Posterior cingulate gyrus (tissue), 11 donors: ENCODE results near the gene EML6.
"Not testable (repeated sequence)": the region's sequence is repeated elsewhere in the genome, so short reads cannot be mapped to it uniquely, and the experiment has no call there.

Experiments used
- DNase-seq, 10 donors: peaks; one replicate each; pipeline versions ENCODE4 v3.0.0 to v3.0.0-alpha.2; 2020 to 2021; ENCODE audit warnings: mixed read lengths in 3 of 10
- intact Hi-C: fragments of 100-400 bp; cut with DNase I; formaldehyde crosslinking; loops from one replicate; pipeline ENCODE4 v1.15.1; 2023

Gene EML6

DNA sequence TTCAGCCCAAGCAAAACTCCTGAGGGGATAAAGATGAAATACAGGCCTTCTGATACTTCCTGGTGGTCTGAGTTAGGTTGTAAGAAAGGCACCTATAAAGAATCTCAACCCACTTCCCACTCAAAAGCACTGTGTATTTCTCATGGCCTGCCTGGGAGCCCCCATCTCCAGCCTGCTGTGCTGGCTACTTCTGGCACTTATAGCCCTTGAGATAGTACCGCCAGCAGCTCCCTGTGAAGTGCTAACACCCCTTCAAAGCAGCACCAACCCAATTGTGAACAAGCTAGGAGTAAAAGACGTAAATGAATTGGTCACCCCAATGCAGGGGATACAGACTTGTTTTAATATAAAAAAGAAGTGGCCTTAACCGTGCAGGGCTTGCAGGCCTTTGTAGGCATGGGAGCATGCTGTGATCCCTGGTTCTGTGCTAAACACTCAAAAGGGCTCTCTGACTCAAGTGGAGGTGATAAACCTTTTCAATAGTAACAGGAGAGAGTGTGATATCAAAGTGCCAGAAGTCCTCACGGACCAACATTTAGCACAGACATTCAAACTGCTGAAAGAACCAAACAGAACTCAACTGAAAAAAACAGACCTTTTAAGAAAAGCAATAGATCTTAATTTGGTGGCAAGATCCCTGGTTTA is 246.0 kb downstream of the EML6 start:
- DNase-seq, result no peak
- intact Hi-C loops, result no loop called here

- peak in 1 of 10 donors; percentile 81 for DNase-seq
- intact Hi-C loops, result no loop called here
Observed at GRCh38 chr2:54969940-54970338, 246.5 kb downstream of the EML6 start.

DNA sequence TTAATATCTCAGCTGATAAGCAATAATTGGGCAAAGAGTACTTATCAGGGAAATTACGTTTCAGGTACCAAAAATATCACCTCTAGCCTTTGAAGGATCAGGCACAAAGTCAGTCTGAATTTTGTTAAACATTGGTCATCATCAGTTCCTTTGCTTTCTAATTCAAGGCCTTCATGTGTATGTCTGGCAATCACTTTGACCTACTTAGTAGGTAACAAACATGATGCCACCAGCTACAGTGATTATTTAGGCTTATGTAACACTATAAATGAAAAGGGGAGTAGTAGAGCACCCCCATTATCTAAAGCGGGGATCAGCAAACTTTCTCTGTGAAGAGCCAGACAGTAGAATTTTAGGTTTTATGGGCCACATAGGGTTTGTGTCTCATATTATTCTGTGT is 251.7 kb downstream of the EML6 start:
- no peak for DNase-seq
- intact Hi-C loops, result no loop called here

GRCh38 chr2:54975598-54976492 is 252.4 kb downstream of the EML6 start:
- intact Hi-C loops, result no loop called here
- no peak for DNase-seq

DNA sequence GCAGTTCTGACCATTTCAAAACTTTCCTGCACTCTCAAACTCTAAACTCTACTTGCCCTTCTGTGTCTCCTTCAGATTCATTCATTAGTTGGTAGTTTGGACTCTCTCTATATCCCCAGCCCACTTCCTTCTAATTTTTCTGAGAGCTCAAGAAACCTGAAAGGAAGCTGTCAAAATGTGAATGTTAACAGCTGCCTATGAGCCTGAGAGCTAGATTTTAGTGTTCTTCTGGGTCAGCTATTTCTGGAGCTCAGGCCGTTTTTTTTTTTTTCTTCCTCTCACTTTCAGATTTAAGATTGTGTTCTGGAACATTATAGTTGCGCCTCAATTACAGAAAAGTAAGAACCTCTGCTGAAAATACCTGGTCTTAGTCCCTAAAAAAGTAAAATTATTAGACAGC is 253.7 kb downstream of the EML6 start:
- intact Hi-C loops, result no loop called here
- DNase-seq, result no peak

DNA sequence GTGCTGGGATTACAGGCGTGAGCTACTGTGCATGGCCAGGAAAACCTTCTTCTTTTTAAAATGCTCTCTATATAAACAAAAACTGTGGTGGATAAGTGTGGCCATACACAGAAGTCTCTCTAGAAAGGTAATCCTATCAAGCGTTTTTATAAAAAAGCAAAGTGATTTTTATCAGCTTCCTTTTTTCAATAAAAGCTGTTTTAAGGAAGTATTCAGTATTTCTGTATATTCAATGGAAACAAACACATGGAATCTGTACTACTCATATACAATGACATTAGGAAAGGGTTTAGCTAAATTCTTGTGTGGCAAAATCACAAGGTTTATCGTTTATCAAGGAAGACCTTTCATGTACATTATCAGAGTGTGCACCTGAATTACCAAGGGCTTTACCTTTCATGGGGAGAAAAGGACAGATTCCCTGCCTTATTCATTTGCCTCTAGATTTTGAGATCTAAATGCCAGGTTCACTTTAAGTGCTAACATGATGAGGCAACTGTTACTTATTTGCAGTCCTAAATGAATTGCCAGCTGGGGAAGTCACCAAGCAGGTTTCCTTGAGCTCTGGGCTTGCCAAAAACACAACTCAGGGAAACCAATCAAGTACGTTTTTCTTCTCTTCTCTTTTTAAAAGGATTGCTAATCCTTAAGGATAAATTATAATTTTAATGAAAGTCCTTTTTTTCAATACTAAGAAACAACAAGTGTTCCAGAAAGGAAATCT is 256.0 kb downstream of the EML6 start:
- no peak for DNase-seq
- intact Hi-C loops, result no loop called here

DNA sequence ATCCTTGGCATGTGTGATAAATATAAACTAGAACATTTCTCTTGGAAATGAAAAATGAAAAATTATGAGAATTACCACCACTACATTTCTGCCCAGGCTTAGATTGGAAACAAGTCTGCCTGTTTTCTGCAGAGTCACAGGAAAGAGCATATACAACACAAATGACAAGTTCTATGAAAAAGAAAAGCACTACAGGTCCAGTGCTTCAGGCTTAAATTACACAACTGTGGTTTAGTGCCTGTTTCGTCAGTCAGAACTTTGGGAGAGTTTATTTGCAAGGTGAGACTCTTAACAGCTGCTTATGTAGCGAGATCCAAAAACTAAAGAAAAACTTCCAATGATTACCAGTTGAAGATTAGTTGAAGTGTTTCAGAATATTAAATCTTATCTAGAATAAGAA is 257.9 kb downstream of the EML6 start:
- intact Hi-C loops, result no loop called here
- DNase-seq, result no peak

GRCh38 chr2:54983345-54984220 is 260.1 kb downstream of the EML6 start:
- DNase-seq, result no peak
- intact Hi-C loops, result no loop called here

- DNase-seq, result no peak
- intact Hi-C loops, result no loop called here
Observed at GRCh38 chr2:54984476-54984875, 261.0 kb downstream of the EML6 start.

DNA sequence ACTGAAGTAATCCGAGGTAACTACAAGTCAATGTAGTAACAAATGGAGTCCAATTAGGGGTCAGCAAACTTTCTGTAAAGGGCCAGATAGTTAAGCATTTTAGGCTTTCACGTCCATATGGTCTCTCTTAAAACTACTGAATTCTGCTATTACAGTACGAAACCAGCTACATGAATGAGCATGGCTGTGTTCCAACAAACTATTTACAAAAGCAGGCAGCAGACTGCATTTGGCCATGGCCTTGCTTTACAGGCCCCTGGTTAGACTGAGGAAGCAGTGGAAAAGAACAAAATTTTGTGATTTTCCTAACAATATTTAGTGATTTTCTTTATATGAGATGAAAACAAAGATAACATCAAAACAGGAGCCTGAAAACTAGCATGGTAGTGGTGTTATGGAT is 262.8 kb downstream of the EML6 start:
- DNase-seq, result no peak
- intact Hi-C loops, result no loop called here

DNA sequence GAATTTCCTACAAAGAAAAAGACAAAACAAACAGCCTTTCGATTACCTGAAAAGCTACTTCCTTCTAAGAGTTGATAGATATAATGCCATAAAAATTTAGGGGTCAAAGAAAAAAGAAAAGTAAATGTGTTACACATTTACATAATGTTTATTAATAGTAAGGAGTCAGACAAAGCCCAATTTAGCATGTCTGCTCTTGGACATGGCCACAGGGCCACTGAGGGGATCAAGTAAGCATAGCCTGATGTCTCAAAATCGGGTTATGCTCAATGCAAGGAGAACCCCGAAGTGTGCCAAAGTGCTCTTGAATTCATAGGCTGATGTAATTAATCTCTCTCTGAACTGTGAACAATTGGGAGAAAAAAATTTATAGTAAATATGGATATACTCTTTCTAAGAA is 265.1 kb downstream of the EML6 start:
- no peak for DNase-seq
- intact Hi-C loops, result no loop called here

DNA sequence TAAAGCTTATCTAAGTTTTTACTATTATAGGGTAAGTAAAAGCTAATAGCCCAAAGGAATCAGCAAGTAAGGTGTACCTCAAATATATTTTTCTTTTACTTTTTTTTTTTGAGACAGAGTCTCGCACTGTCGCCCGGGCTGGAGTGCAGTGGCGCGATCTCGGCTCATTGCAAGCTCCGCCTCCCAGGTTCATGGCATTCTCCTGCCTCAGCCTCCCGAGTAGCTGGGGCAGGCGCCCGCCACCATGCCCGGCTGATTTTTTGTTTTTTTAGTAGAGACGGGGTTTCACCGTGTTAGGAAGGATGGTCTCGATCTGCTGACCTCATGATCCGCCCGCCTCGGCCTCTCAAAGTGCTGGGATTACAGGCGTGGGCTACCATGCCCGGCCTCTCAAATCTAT is 267.2 kb downstream of the EML6 start:
- DNase-seq, intact Hi-C loops: not testable (repeated sequence)

DNA sequence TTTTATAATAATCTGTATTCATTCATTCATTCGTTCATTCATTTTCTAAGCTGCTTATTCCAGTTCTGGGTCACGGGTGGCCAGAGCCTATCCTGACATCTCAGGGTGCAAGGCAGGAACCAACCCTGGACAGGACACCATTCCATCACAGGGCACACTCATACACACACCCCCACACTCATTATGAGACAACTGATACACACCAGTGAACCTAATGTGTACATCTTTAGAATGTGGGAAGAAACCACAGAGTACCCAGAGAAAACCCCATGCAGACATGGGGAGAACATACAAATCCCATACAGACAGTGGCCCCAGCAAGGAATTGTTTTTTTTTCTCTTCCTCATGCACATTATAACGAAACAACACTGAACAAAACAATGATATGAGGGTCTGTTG is 272.1 kb downstream of the EML6 start:
- intact Hi-C loops, result no loop called here
- DNase-seq, result no peak

DNA sequence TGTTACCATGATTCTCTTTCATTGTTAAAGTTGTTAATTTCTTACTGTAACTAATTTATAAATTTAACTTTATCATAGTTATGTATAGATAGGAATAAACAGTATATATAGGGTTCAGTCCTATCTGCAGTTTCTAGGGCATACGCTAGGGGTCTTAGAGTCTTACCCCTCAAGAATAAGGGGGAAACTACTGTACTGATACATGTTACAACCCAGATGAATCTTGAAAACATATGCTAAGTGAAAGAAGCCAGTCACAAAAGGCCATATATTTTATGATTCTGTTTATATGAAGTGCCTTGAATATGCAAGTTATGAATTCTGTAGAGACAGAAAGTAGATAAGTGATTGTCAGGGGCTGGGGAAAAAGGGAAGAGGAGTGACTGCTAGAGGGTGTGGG is 274.4 kb downstream of the EML6 start:
- intact Hi-C loops, result no loop called here
- no peak for DNase-seq

DNA sequence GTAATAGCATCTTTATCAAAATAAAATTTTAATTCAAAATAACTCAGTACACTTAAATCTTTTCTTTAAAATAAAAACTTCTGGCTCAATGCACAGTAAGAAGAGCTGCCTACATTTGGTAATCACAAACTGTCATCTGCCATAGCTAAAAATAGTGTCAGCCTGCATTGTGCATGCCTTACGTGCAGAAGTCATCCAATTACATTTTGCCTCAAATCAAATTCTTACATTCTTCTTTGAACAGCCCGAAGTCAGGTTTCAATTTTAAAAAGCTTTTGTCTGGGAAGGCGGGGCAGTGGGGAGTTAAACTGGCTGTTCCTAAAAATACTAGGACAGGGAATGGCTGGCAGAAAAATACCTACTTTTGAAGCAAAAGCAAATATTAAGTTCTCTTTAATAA is 275.7 kb downstream of the EML6 start:
- intact Hi-C loops, result no loop called here
- no peak for DNase-seq

DNA sequence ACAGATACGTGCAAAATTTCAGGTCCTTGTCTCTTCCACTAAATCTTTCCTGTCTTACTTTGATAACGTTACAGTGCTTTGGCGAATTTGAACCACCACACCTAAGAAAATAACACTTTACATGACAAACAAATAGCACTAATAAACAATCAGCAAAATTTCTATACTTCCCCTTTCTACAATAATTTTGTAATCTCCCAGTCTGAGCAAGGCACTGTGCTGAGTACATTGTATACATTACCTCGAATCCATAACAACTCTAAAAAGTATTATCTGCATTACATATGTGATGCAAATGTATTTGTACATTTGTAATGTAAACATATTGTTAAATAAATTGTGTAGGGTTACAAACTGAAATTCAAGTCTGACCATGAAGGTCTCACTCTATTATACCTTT is 276.9 kb downstream of the EML6 start:
- intact Hi-C loops, result no loop called here
- DNase-seq, result no peak

GRCh38 chr2:55001716-55002115 is 278.3 kb downstream of the EML6 start:
- no peak for DNase-seq
- intact Hi-C loops, result no loop called here

DNA sequence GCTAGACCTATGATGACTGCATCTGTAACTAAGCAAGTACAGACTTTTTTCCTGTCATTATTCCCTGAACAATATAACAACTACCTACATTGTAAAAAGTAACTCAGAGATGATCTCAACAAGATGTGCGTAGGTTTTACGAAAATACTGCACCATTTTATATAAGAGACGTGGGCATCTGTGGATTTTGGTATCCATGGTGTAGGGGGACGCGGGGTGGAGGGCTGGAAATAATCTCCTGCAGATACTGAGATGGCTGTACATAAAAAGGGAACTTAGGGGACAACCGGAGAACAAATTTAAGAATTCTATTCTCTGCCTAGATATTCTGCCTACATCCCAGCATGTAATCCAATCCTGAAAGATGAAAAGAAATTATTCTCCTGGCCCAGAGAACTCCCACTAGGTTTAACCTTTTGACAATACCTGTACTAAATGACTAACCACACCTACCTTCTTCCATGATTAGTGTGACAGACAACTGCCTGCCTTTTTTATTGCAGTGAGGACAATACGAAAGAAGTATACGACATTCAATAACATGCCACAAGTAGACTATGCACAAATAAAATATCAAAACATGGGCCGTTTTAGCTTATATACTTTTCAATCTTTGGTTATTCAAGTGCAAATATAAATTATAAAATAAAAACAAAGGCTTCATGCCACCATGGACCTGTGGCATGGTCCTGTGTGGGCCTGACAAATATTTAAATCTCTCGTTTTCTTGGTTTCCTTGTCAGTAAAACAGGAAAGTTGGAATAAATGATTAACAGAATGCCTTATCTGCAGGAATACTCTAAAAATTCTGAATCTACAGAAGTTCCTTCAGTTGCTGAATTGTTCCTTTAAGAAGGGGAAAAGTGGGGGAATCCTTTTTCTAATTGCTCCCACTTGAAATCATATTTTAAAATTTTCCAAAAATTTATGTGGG is 280.5 kb downstream of the EML6 start:
- intact Hi-C loops, result no loop called here
- peak in 1 of 10 donors; percentile 68 for DNase-seq

GRCh38 chr2:55006306-55006705 is 282.8 kb downstream of the EML6 start:
- DNase-seq, result no peak
- intact Hi-C loops, result no loop called here
